Stomach (tissue), 9 donors: ENCODE results near the gene CD19. TPM values are rescaled to one million over a fixed set of nuclear protein-coding genes. Genes with fewer than 3 reads are reported as not detected.
A peak's percentile ranks its signal among the peaks of the same experiment; 100 is the strongest.

Experiments used
- DNase-seq, 2 donors: peaks; one replicate each; pipeline versions ENCODE4 v3.0.0 to v3.0.0-alpha.2; 2013 to 2019
- H3K27ac ChIP-seq, 5 donors: fragments of 200-600 bp in 4 of 5; sonication (generic) in 4 of 5; one replicate each; pipeline ENCODE4 v1.5.1; 2013 to 2019; ENCODE audit warnings: mild to moderate bottlenecking in 1 of 5, moderate library complexity in 1 of 5
- H3K27me3 ChIP-seq, 3 donors: fragments of 200-600 bp; sonication (generic); one replicate each; pipeline ENCODE4 v1.5.1; 2017 to 2019; ENCODE audit warnings: mixed run types in 1 of 3
- H3K36me3 ChIP-seq, 4 donors: fragments of 200-600 bp; sonication (generic); 1 replicate in 3 of 4; 2 replicates in 1 of 4; pipeline ENCODE4 v1.5.1; 2016 to 2019
- H3K4me1 ChIP-seq, 4 donors: fragments of 200-600 bp; sonication (generic); one replicate each; pipeline ENCODE4 v1.5.1; 2016 to 2019
- H3K4me3 ChIP-seq, 4 donors: fragments of 200-600 bp; sonication (generic) in 3 of 4; one replicate each; pipeline ENCODE4 v1.5.1; 2016 to 2019; ENCODE audit warnings: mild to moderate bottlenecking in 1 of 4
- H3K9me3 ChIP-seq, 4 donors: fragments of 200-600 bp; sonication (generic); one replicate each; pipeline ENCODE4 v1.5.1; 2016 to 2019
- EP300 ChIP-seq: sonication (generic); formaldehyde crosslinking; IDR thresholded peaks from one replicate; pipeline ENCODE4 v1.6.1; 2017; ENCODE audit warnings: antibody characterized with exemption
- POLR2A ChIP-seq, 4 donors: fragments of 450-650 bp; IDR thresholded peaks; one replicate each; pipeline ENCODE4 v1.6.1; 2016; ENCODE audit warnings: antibody characterized with exemption in 4 of 4, control low read depth in 2 of 4, mild to moderate bottlenecking in 1 of 4, moderate library complexity in 1 of 4
- POLR2AphosphoS5 ChIP-seq, 3 donors: sonication (generic); formaldehyde crosslinking; IDR thresholded peaks; one replicate each; pipeline ENCODE4 v1.6.1; 2016; ENCODE audit warnings: antibody characterized with exemption in 3 of 3
- WGBS, 5 donors: extraction: QIAGEN DNeasy Blood & Tissue Kit in 3 of 5; methylation state at CpG; one replicate each; pipeline versions ENCODE4 v1.1.5 to v1.1.7; 2013 to 2018; 5-methylcytosine and 5-hydroxymethylcytosine counted together
- intact Hi-C: fragments of 100-400 bp; cut with DNase I; formaldehyde crosslinking; loops from one replicate; pipeline ENCODE4 v1.15.1; 2023; ENCODE audit warnings: low total_unique reads
- polyA plus RNA-seq, 3 donors: library from polyadenylated mRNA; stranded (reverse); fragments of 200-250 nt; gene quantifications; one replicate each; pipeline ENCODE4 v1.2.3, GENCODE V29; 2013
- total RNA-seq, 5 donors: library from RNA; depleted of rRNA; stranded (reverse); fragments of >200 nt; gene quantifications; one replicate each; pipeline versions ENCODE4 v1.1.0 to v1.2.3, GENCODE V29; 2014 to 2016
- TF ChIP-seq, protein P1 (sequence below), 7 experiments: fragments of 450-650 bp in 4 of 7; fragments of 200-600 bp in 3 of 7; sonication (generic) in 3 of 7; IDR thresholded peaks; one replicate each; pipeline ENCODE4 v1.5.1; 2016 to 2019; ENCODE audit warnings: antibody characterized with exemption in 7 of 7, control low read depth in 2 of 7, mild to moderate bottlenecking in 1 of 7
- donor health status: healthy with polysubstance abuse.
- donor health status: Bipolar disorder and iron deficiency.
- donor health status: healthy.

The CD19 gene
- total and polyA plus RNA-seq, 8 donors: 0.29 to 3.8 (median 0.56) TPM; not detected in 3

DNA sequence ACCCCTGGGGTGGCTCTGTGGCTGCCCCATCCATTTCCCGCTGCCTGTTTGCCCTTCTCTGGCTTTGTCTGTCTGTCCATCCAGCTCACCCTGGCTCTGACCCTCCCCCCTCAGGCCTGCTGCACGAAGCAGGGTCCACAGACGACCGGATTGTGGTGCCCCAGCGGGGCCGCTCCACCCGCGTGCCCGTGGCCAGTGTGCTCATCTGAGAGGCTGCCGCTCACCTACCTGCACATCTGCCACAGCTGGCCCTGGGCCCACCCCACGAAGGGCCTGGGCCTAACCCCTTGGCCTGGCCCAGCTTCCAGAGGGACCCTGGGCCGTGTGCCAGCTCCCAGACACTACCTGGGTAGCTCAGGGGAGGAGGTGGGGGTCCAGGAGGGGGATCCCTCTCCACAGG, 52.3 kb downstream of the CD19 start:
- Histone ChIP-seq H3K36me3 (peaks cover 66 to 100% (median 100%) of the 10 kb centered on the region in 4 donors), H3K27ac (peak overlapping the region; percentile 24 to 71 (median 50)), H3K4me1 (peaks cover 0 to 10% (median 0%) of the 10 kb centered on the region in 4 donors), H3K27me3 (no peaks in the 10 kb centered on the region), H3K4me3 (peak overlapping the region in 2 of 4 donors; percentile 31 to 37), H3K9me3 (peaks cover 0 to 12% (median 3%) of the 10 kb centered on the region in 4 donors)
- TF ChIP-seq POLR2AphosphoS5 (IDR thresholded peaks at IDR 0.05) (no peak), POLR2A (IDR thresholded peaks at IDR 0.05) (no peak), EP300 (no peak)
- TF ChIP-seq, protein P1, sequence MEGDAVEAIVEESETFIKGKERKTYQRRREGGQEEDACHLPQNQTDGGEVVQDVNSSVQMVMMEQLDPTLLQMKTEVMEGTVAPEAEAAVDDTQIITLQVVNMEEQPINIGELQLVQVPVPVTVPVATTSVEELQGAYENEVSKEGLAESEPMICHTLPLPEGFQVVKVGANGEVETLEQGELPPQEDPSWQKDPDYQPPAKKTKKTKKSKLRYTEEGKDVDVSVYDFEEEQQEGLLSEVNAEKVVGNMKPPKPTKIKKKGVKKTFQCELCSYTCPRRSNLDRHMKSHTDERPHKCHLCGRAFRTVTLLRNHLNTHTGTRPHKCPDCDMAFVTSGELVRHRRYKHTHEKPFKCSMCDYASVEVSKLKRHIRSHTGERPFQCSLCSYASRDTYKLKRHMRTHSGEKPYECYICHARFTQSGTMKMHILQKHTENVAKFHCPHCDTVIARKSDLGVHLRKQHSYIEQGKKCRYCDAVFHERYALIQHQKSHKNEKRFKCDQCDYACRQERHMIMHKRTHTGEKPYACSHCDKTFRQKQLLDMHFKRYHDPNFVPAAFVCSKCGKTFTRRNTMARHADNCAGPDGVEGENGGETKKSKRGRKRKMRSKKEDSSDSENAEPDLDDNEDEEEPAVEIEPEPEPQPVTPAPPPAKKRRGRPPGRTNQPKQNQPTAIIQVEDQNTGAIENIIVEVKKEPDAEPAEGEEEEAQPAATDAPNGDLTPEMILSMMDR (IDR thresholded peaks at IDR 0.05): no peak
- no peak for DNase-seq
- WGBS, 5 donors: 58 to 100% (median 76%) methylated on average over 1 to 12 of the region's 12 CpGs
- intact Hi-C loops: no loop called here

DNA sequence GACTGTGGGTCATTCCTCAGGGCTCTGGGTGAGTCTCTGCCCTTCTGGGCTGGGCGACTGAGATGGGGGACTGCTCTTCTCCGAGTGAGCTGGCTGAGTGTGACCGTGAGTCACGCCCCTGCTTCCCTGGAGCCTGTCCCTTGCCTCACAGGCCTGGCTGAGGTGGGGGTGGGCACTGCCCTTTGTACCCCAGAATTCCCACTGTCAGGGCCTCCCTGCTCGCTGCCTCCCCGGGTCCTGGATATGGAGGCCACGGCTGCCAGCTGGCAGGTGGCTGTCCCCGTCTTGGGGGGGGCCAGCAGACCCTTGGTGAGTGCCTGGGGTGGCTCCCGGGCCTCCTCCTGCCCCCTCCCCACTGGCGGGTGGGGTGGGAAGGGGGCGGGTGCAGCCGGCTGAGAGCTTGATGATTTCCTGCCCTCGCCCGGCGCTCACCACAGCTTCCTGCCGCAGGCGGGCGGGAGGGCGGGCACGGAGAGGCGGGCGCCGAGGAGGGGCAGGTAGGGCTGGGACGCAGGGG, 52.9 kb downstream of the CD19 start, which contains the start of gene LAT:
Gene LAT (plus strand): TSS at position 434 of the 517 bp plus-strand sequence. CDS start 366 bp downstream, outside the sequence.
- H3K36me3 ChIP-seq: peaks cover 63 to 100% (median 100%) of the 10 kb centered on the region in 4 donors
- WGBS, 5 donors: 62 to 89% (median 70%) methylated on average over 7 to 24 of the region's 24 CpGs
- DNase-seq: peak; percentile 40 to 56
- peaks cover 0 to 10% (median 0%) of the 10 kb centered on the region in 4 donors for H3K4me1 ChIP-seq
- intact Hi-C loops: no loop called here
- H3K27me3 ChIP-seq: no peaks in the 10 kb centered on the region
- peaks cover 0 to 12% (median 3%) of the 10 kb centered on the region in 4 donors for H3K9me3 ChIP-seq
- peak within 1 kb of the TSS; percentile 24 to 71 (median 50) for H3K27ac ChIP-seq
- peak within 1 kb of the TSS; percentile 23 to 37 (median 30) for H3K4me3 ChIP-seq
- no peak for TF ChIP-seq POLR2AphosphoS5 (IDR thresholded peaks at IDR 0.05)
- TF ChIP-seq, protein P1 (IDR thresholded peaks at IDR 0.05): no peak

DNA sequence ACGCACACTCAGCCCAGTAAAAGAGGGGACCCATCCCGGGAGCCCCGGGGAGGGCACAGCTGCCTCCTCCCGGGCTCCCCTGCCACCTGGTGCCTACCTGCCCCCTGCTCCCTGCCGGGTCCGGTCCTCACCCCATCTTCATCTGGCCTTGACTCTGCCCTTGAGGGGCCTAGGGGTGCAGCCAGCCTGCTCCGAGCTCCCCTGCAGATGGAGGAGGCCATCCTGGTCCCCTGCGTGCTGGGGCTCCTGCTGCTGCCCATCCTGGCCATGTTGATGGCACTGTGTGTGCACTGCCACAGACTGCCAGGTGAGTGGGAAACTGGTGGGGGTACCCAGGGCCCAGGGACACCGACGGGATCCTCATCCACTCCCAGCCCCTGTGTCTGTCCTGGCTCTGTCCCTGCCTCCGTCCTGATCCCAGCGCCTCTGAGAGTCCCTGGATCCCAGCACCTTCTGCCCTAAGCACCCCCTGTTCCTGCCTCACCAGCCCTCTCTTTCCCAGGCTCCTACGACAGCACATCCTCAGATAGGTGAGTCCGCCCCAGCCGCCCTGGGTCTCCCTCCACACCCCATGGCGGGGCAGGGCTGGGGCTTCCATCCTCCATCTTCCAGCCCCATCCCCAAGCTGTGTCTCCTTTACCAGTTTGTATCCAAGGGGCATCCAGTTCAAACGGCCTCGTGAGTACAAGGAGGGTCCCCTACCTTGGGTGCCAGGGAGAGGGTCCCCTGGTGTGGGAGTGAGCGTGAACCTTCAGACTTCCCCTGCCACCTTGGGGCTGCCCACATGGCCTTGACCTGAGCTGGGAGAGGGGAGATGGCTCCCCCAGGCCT, 53.7 kb downstream of the CD19 start:
- Histone ChIP-seq H3K36me3 (peaks cover 59 to 100% (median 100%) of the 10 kb centered on the region in 4 donors), H3K4me3 (peak overlapping the region; percentile 23 to 37 (median 30)), H3K27ac (peak overlapping the region; percentile 10 to 71 (median 50)), H3K9me3 (peaks cover 0 to 12% (median 3%) of the 10 kb centered on the region in 4 donors), H3K27me3 (no peaks in the 10 kb centered on the region), H3K4me1 (peaks cover 0 to 10% (median 0%) of the 10 kb centered on the region in 4 donors)
- TF ChIP-seq POLR2A (IDR thresholded peaks at IDR 0.05) (no peak), EP300 (no peak), POLR2AphosphoS5 (IDR thresholded peaks at IDR 0.05) (no peak)
- TF ChIP-seq, protein P1 (IDR thresholded peaks at IDR 0.05): no peak
- intact Hi-C loops: no loop called here
- WGBS, 5 donors: 74 to 86% (median 76%) methylated on average over 15 to 19 of the region's 19 CpGs
- DNase-seq: no peak

DNA sequence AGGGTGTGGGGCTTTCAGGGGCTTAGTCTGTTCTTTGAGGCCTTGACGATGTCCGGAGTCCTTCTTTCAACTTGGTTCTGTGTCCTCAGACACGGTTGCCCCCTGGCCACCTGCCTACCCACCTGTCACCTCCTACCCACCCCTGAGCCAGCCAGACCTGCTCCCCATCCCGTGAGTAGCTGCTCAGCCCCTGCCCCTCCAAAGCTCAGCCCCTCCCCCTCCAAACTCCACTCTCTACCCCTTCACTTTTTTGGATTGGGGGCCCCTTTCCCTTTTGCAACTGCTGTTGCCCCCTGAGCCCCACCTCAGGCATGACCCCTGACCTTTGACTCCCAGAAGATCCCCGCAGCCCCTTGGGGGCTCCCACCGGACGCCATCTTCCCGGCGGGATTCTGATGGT, 54.3 kb downstream of the CD19 start:
- no peak for TF ChIP-seq POLR2AphosphoS5 (IDR thresholded peaks at IDR 0.05)
- no peak for TF ChIP-seq POLR2A (IDR thresholded peaks at IDR 0.05)
- no peak for TF ChIP-seq EP300
- TF ChIP-seq, protein P1 (IDR thresholded peaks at IDR 0.05): no peak
- no peak for DNase-seq
- H3K9me3 ChIP-seq: peaks cover 0 to 12% (median 3%) of the 10 kb centered on the region in 4 donors
- H3K36me3 ChIP-seq: peaks cover 55 to 98% (median 97%) of the 10 kb centered on the region in 4 donors
- intact Hi-C loops: no loop called here
- 86 to 99% (median 91%) methylated on average over 9 of the region's 9 CpGs for WGBS, 5 donors
- H3K4me1 ChIP-seq: peaks cover 0 to 10% (median 0%) of the 10 kb centered on the region in 4 donors
- H3K27ac ChIP-seq: peak overlapping the region in 2 of 5 donors; percentile 46 to 71
- peak overlapping the region; percentile 11 to 37 (median 22) for H3K4me3 ChIP-seq
- no peaks in the 10 kb centered on the region for H3K27me3 ChIP-seq
